ENCODE data around the gene ST6GALNAC3.

DNA sequence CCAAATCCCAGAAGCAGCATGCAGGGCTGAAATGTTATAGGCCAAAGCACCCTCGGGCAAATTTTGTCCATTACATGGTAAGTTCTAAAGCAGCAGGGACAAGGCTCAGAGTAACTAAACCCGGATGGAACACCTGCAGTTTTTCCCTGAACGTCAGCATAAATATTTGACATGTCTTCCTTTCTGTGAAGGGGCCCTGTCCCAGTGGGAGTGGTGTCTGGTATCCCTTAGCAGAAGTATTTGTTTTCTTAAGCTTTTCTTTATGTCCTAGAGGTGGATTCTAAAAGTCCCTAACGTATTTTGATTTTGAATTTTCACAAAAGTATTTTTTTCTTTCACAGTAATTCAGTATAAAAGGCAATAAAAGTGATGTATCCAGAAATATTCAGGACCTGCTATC, 223.9 kb downstream of the ST6GALNAC3 start:
- TF ChIP-seq POLR2A (IDR thresholded peaks at IDR 0.05; ENCODE audit: low read depth, low read length) (no peak), TAF1 (IDR thresholded peaks at IDR 0.05; ENCODE audit: borderline replicate concordance, low read depth, low read length) (no peak), POLR2AphosphoS5 (IDR thresholded peaks at IDR 0.05; ENCODE audit: low read depth, low read length) (no peak)
